ENCODE data around the gene PIP5K1B.

Gene PIP5K1B

DNA sequence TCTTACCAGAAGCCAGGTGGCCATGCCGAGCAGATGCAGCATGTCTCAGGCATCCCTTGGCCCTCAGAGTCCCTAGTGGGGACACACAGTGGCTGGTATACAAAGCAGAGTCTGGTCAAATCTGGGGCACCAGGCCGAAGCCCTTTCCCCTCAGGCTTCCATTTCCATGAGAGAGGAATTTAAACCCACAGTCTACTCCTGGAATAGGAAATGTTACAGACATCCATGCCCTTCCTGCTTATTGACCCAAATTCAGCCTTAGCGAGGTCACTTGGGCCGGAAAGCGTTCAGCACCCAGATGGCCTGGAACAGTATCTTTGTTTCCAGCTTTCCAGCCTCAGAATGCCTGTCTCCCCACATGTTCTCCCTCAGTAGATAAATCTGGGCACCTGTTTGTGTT, 131.7 kb downstream of the PIP5K1B start:
- TF ChIP-seq, protein P1, sequence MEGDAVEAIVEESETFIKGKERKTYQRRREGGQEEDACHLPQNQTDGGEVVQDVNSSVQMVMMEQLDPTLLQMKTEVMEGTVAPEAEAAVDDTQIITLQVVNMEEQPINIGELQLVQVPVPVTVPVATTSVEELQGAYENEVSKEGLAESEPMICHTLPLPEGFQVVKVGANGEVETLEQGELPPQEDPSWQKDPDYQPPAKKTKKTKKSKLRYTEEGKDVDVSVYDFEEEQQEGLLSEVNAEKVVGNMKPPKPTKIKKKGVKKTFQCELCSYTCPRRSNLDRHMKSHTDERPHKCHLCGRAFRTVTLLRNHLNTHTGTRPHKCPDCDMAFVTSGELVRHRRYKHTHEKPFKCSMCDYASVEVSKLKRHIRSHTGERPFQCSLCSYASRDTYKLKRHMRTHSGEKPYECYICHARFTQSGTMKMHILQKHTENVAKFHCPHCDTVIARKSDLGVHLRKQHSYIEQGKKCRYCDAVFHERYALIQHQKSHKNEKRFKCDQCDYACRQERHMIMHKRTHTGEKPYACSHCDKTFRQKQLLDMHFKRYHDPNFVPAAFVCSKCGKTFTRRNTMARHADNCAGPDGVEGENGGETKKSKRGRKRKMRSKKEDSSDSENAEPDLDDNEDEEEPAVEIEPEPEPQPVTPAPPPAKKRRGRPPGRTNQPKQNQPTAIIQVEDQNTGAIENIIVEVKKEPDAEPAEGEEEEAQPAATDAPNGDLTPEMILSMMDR (conservative IDR thresholded peaks at IDR 0.05; ENCODE audit: control insufficient read depth, insufficient read depth, low read depth, low read length): no peak
- no peak for DNase-seq (ENCODE audit: low read depth)
- no peak overlapping the region for H3K4me3 ChIP-seq (ENCODE audit: control insufficient read depth, low read depth, low read length)

DNA sequence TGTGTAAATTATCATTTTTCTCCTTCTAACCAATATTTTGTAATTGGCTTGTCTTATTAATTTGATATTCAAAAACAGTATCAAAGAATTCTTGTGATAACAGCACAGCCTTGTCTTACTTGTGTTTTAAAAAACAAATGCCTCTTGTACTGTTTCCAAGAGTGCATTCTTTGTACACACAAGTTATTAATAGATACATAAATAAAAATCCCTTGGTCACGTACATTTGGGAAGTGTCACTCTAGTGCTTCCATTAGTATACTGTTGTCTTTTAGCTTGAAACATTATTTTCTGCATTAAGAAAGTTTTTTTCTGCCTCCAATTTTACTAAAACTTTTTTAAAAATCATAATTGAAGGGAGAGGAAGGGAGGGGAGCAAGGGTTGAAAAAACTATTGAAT, 133.2 kb downstream of the PIP5K1B start:
- TF ChIP-seq, protein P1 (conservative IDR thresholded peaks at IDR 0.05; ENCODE audit: control insufficient read depth, insufficient read depth, low read depth, low read length): no peak
- DNase-seq (ENCODE audit: low read depth): no peak
- H3K4me3 ChIP-seq (ENCODE audit: control insufficient read depth, low read depth, low read length): no peak overlapping the region

DNA sequence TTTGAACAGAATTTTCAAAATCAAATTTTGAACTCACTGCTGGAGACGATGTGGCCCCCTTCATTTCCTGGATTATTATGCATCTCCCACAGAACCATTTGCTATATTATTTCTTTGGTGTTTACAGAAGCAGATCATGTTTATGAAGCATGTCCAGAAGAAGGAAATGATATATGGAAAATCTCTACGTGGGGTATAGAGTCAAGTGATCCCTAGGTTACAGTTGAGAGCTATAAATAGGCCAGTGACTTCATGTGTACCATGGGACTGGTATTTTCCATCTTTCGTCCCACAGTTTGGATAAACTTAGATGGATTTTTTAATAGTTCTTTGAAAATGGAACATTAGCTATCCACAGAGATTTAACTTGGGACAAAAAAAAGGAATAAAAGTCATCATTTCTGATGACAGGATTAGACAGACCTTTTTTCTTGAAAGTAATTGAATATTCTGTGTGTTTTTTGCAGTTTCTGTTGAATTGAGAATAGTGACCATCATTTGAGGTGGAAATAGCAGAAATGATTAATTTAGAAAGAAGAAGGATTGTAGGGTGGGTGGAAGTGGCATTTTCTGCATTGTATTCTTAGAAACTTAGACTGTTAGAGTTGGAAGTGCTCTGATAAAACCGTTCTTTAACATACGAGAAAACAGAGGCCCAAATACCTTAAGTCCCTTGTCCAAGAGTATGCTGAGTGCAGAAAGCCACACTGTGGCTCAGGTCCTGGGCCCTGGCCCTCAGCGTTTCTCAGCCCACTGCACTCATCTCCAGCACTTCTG, 136.4 kb downstream of the PIP5K1B start:
- TF ChIP-seq, protein P1 (conservative IDR thresholded peaks at IDR 0.05; ENCODE audit: control insufficient read depth, insufficient read depth, low read depth, low read length): no peak
- no peak for DNase-seq (ENCODE audit: low read depth)
- no peak overlapping the region for H3K4me3 ChIP-seq (ENCODE audit: control insufficient read depth, low read depth, low read length)

DNA sequence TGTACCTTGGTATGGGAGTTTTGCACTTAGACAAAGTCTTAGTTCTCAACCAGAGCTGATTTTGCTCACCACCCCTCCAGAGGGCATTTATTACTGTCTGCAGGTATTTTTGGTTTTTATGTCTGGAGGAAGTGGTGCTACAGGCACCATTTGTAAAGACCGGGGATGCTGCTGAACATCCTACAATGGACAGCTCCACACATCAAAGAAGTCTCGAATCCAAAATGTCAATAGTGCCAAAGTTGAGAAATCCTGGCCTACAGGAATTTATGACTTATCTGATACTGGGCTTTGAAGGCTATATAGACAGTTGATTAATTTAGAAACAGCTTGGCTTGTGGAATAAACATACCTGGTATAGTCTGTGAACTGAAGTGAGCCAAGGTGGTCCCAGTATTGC, 137.5 kb downstream of the PIP5K1B start:
- H3K4me3 ChIP-seq (ENCODE audit: control insufficient read depth, low read depth, low read length): no peak overlapping the region
- TF ChIP-seq, protein P1 (conservative IDR thresholded peaks at IDR 0.05; ENCODE audit: control insufficient read depth, insufficient read depth, low read depth, low read length): no peak
- no peak for DNase-seq (ENCODE audit: low read depth)

DNA sequence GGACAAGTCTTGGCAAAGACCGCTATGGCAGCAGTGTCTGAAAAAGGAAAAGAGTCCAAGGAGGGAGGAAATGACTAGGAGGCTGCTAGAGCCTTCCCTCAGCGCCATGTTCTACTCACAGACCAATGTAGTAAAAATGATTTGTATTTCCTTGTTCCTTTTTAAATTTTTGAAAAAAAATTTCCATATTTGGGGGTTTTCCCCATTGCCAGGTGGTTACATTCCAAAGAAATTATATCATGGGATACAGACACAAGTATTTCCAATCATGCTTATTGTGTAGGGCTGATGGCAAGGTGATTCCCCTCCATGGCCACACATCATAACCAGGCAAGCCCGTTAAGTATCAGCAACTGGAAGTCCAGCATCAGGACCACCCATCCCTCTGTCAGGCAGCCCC, 138.2 kb downstream of the PIP5K1B start:
- no peak overlapping the region for H3K4me3 ChIP-seq (ENCODE audit: control insufficient read depth, low read depth, low read length)
- DNase-seq (ENCODE audit: low read depth): no peak
- TF ChIP-seq, protein P1 (conservative IDR thresholded peaks at IDR 0.05; ENCODE audit: control insufficient read depth, insufficient read depth, low read depth, low read length): no peak

DNA sequence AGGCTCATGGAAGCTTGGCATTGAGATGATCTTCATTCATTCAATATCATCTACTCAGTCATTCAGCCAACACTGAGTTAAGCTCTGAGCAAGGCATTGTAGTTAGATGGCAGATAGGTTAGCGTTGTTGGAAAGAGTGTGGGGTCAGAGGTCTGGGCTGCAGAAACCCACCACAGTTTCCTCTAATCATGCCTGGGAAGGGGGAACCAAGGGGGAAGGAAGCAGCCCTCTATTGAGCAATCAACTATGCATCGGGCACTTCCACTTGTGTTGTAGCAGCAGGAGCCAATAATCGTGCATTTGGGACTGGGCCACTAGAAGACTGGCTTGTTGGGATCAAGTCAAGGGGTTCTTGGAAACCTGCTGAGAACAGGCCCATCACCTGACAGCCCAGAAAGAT, 139.1 kb downstream of the PIP5K1B start:
- DNase-seq (ENCODE audit: low read depth): no peak
- no peak overlapping the region for H3K4me3 ChIP-seq (ENCODE audit: control insufficient read depth, low read depth, low read length)

More for the DNA sequence above, 139.1 kb downstream of the PIP5K1B start:
- TF ChIP-seq, protein P1 (conservative IDR thresholded peaks at IDR 0.05; ENCODE audit: control insufficient read depth, insufficient read depth, low read depth, low read length): no peak

Measured in fibroblast of mammary gland (primary cell).